Ascending aorta (tissue), 2 donors: ENCODE data around the gene ANKRD31. TPM values are rescaled to one million over a fixed set of nuclear protein-coding genes. Genes with fewer than 3 reads are reported as not detected.

ENCODE experiments used
- DNase-seq, 2 donors: peaks; one replicate each; pipeline ENCODE4 v3.0.0-alpha.2; 2019; ENCODE audit warnings: low spot score in 2 of 2
- H3K27ac ChIP-seq, 2 donors: fragments of 200-600 bp; sonication (generic); one replicate each; pipeline ENCODE4 v1.5.1; 2016 to 2017; ENCODE audit warnings: mild to moderate bottlenecking in 1 of 2
- H3K27me3 ChIP-seq: fragments of 200-600 bp; sonication (generic); one replicate; pipeline ENCODE4 v1.5.1; 2017
- H3K36me3 ChIP-seq, 2 donors: fragments of 200-600 bp; sonication (generic); one replicate each; pipeline ENCODE4 v1.5.1; 2016
- H3K4me1 ChIP-seq, 2 donors: fragments of 200-600 bp; sonication (generic); one replicate each; pipeline ENCODE4 v1.5.1; 2016 to 2017; ENCODE audit warnings: mild to moderate bottlenecking in 1 of 2
- H3K4me3 ChIP-seq, 2 donors: fragments of 200-600 bp; sonication (generic); one replicate each; pipeline ENCODE4 v1.5.1; 2016 to 2017; ENCODE audit warnings: mild to moderate bottlenecking in 1 of 2
- H3K9me3 ChIP-seq, 2 donors: fragments of 200-600 bp; sonication (generic); one replicate each; pipeline ENCODE4 v1.5.1; 2016
- intact Hi-C: fragments of 100-400 bp; cut with DNase I; formaldehyde crosslinking; loops from one replicate; pipeline ENCODE4 v1.15.1; 2023
- total RNA-seq: library from RNA; depleted of rRNA; stranded (reverse); fragments of >200 nt; gene quantifications from one replicate; pipeline ENCODE4 v1.1.0, GENCODE V29; 2016
- TF ChIP-seq, protein P1 (sequence below), 3 experiments: fragments of 200-600 bp in 2 of 3; fragments of 450-650 bp in 1 of 3; sonication (generic) in 2 of 3; IDR thresholded peaks; one replicate each; pipeline ENCODE4 v1.5.1; 2016 to 2019; ENCODE audit warnings: antibody characterized with exemption in 3 of 3, mild to moderate bottlenecking in 1 of 3, moderate library complexity in 1 of 3

ANKRD31 gene
- total RNA-seq, 1 donor from 2014 or later: not detected

DNA sequence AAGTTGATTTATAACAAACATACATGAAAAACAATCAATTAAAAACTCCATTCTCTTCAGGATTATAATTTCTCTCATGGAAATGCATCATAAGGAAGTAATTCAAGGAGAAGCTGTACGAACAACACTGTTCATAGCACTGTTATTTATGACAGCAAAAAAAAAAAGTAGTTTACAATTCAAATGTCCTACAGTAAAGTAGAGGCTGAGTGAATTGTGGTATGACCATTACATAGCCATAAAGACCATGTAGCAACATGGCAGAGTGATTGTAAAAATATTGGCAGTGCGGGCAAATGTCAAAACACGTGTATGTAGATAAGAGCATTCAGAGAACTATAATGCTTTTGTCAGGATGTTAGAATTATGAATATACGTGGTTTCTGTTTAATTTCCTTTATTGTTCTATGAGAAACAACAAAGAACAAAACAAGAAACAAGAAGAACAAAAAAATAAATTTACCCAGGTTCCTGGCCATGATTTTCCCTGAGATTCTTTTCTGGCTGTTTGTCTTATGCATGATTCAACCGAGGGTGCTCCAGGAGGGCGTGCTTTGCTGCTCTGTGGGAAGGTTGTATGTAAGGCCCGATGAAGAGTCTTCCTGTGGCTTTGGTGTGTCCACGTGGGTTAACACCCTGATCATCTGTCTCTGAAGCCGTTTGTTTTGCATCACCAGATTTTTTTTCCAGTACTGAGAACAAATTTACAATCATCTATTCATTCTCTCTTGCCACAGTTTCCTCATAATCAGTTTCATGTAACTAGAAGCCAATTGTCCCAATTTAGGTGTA lies 213.1 kb downstream of the ANKRD31 start:
- intact Hi-C loops: no loop called here
- H3K36me3 ChIP-seq: no peaks in the 10 kb centered on the region

DNA sequence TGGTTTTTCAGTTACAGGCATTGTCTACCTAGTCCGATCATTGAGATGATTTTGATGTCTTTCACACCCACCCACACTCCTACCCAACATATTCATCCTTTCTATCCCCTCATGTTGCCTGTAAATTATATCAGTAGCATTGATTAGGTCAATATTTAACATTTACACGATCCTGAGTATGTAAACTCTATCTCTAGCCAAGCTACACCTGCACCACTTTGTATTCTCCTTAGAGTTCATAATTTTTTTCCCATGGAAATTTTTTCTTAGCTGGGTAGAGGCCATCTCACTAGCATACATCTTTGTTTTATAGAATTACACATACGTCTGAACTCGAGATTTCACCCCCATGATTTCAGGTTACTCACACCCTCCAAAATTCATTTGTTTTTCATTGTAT lies 214.9 kb downstream of the ANKRD31 start:
- Histone ChIP-seq H3K36me3 (no peaks in the 10 kb centered on the region), H3K27ac (no peak overlapping the region), H3K9me3 (no peaks in the 10 kb centered on the region), H3K4me3 (no peak overlapping the region), H3K27me3 (no peaks in the 10 kb centered on the region), H3K4me1 (no peaks in the 10 kb centered on the region)
- intact Hi-C loops: no loop called here
- DNase-seq: no peak
- TF ChIP-seq, protein P1, sequence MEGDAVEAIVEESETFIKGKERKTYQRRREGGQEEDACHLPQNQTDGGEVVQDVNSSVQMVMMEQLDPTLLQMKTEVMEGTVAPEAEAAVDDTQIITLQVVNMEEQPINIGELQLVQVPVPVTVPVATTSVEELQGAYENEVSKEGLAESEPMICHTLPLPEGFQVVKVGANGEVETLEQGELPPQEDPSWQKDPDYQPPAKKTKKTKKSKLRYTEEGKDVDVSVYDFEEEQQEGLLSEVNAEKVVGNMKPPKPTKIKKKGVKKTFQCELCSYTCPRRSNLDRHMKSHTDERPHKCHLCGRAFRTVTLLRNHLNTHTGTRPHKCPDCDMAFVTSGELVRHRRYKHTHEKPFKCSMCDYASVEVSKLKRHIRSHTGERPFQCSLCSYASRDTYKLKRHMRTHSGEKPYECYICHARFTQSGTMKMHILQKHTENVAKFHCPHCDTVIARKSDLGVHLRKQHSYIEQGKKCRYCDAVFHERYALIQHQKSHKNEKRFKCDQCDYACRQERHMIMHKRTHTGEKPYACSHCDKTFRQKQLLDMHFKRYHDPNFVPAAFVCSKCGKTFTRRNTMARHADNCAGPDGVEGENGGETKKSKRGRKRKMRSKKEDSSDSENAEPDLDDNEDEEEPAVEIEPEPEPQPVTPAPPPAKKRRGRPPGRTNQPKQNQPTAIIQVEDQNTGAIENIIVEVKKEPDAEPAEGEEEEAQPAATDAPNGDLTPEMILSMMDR (IDR thresholded peaks at IDR 0.05): no peak

More for the DNA sequence above, 213.1 kb downstream of the ANKRD31 start:
- H3K9me3 ChIP-seq: no peaks in the 10 kb centered on the region
- H3K27ac ChIP-seq: no peak overlapping the region
- DNase-seq: no peak
- TF ChIP-seq, protein P1 (IDR thresholded peaks at IDR 0.05): no peak
- H3K27me3 ChIP-seq: no peaks in the 10 kb centered on the region
- no peaks in the 10 kb centered on the region for H3K4me1 ChIP-seq
- H3K4me3 ChIP-seq: no peak overlapping the region

DNA sequence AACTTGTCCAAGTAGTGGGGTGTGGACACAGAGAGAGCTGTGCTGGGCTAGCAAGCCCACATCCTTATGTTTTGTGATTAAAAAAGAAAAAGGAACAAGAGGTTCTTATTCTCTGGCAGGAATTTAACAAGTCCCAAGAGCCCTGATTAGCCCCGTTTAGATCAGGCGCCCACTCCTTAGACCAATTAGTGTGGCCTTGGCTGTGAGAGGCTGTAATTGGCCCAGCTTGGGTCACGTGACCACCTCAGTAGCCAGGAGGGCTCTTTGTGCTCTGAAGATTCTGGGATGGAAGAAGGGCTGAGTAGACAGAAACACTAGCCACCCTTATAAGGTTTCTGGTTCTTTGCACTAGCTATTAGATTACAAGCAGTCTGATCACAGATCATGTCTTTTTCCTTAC lies 215.5 kb downstream of the ANKRD31 start:
- intact Hi-C loops: no loop called here

DNA sequence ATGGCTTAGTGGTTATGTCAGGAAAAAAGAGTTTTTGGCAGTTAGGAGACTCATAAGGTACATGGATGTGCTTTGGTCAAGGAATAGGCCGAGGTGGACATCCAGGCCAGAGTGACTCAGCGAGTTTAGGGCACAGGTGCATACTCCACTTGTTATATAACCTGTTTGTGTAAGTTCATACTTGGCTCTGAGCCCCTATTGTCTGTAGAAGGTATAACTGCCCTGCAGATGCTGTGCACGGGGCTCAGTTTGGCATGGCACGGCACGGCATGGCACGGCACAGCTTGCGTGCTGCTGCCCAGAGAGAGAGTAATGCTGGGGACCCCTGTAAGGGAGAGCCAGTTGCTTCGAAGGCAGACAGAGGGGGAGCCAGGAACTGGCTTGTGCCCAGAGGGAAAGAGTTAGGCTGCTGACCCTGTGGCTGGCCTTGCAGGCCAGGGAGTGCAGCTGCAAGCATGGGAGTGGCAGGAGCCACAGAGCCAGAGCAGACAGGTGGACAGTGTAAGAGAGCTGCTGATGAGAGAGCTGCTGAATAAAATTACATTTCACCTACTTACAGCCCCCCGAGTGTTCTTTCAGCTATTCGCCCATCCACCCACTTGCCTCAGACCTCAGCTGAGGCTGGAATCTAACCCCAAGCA lies 216.5 kb downstream of the ANKRD31 start:
- H3K36me3 ChIP-seq: no peaks in the 10 kb centered on the region
- TF ChIP-seq, protein P1 (IDR thresholded peaks at IDR 0.05): no peak
- no peaks in the 10 kb centered on the region for H3K4me1 ChIP-seq
- intact Hi-C loops: no loop called here
- DNase-seq: no peak
- no peaks in the 10 kb centered on the region for H3K9me3 ChIP-seq
- H3K27me3 ChIP-seq: no peaks in the 10 kb centered on the region
- H3K4me3 ChIP-seq: no peak overlapping the region
- H3K27ac ChIP-seq: no peak overlapping the region

More for the DNA sequence above, 215.5 kb downstream of the ANKRD31 start:
- Histone ChIP-seq H3K4me3 (no peak overlapping the region), H3K27me3 (no peaks in the 10 kb centered on the region), H3K27ac (no peak overlapping the region), H3K36me3 (no peaks in the 10 kb centered on the region), H3K9me3 (no peaks in the 10 kb centered on the region), H3K4me1 (no peaks in the 10 kb centered on the region)
- TF ChIP-seq, protein P1 (IDR thresholded peaks at IDR 0.05): no peak
- no peak for DNase-seq

DNA sequence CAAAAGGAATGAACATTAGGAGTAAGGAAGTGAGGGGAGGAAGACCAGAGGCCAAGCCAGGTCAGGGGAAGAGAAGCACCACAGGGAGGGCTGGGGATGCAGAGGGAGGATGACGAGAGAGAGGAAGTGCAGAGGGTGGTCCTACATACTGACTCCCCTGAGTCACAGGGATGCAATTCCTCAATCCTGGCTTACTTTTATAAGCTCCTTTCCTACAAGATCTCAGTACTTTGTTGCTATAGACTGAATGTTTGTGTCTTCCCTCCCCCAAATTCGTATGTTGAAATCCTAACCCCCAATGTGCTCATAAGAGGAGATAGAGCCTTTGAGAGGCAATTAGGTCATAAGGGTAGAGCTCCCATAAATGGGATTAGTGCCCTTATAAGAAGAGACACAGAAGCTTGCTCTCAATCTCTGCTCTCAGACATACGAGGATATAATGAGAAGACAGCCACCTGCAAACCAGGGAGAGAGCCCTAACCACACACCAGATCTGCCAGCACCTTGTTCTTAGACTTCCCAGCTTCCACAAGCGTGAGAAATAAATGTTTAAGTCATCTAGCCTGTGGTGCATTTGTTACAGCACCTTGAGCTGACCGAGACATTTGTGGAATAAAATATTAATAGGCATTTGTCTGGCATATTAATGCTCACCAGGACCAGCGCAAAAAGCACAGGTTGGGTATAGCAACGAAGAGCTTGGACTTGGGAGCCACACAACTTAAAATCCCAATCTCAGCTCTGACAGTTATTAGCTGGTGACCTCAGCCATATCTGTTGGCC lies 217.7 kb downstream of the ANKRD31 start:
- Histone ChIP-seq H3K27me3 (no peaks in the 10 kb centered on the region), H3K27ac (no peak overlapping the region), H3K36me3 (no peaks in the 10 kb centered on the region), H3K4me3 (no peak overlapping the region), H3K4me1 (no peaks in the 10 kb centered on the region), H3K9me3 (no peaks in the 10 kb centered on the region)
- no peak for DNase-seq
- intact Hi-C loops: no loop called here
- TF ChIP-seq, protein P1 (IDR thresholded peaks at IDR 0.05): no peak

Other genes with a start within 250 kb of the ANKRD31 start
- 0.43 TPM for gene GCNT4, start 184.3 kb downstream of the ANKRD31 start, total RNA-seq
- gene HMGCR, start 100.3 kb upstream of the ANKRD31 start, total RNA-seq: 4.9 TPM